Fibroblast of lung (primary cell): ENCODE results near the gene PRSS23.
A peak's percentile ranks its signal among the peaks of the same experiment; 100 is the strongest.

Source experiments
- CTCF ChIP-seq, 2 donors: IDR thresholded peaks in 1 of 2; conservative IDR thresholded peaks in 1 of 2; 1 replicate in 1 of 2; 2 replicates in 1 of 2; pipeline ENCODE4 v1.5.1; 2011 to 2012; ENCODE audit warnings: low read length in 2 of 2, control low read depth in 1 of 2, inconsistent platforms in 1 of 2, low read depth in 1 of 2, mild to moderate bottlenecking in 1 of 2
- EZH2 ChIP-seq: IDR thresholded peaks from 2 replicates; pipeline ENCODE4 v1.5.1; 2012; ENCODE audit warnings: low read length, control low read depth, mild to moderate bottlenecking; ENCODE audit errors: missing control alignments

DNA sequence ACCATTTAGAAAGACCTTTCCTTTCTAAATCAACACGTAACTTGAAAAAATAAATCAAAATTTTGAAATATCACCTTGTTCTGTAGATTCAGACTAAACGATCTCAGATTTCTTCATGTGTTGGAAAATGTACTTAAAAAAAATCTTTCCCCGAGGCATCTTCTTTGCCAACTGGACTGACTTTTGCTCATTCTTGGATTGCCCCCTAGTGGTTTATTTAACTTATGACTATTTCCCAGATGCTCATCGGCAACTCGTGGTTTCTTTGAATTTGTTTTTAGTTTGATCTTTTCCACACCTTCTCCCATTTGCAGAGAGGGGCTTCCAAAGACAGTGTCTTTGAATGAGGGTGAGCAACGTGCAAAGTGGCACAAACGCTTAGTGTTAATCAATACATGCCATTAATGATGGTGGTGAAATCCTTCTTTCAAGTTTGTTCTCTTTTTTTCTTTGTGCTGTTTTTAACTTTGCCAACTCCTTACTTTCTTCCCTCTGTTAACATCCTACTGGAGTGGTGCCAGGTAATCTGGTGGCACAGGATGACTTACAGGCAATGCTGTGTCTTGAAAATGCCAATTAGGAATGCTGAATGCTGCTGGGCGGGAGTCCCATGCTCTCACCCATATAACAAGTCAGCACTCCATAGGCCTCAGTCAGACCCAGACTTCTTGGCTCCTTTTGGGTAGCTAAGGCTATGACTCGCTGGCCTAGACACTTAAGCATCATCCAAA lies 18.3 kb downstream of the PRSS23 start:
- TF ChIP-seq CTCF (conservative IDR thresholded peaks at IDR 0.05 in 1 of 2, IDR thresholded peaks at IDR 0.05 in 1 of 2; ENCODE audit: low read depth in 1 of 2, low read length in 2 of 2): peak; percentile 55 to 66
- TF ChIP-seq EZH2: no peak
